ENCODE data around the gene PRKAR2A. TPM values are rescaled to one million over a fixed set of nuclear protein-coding genes. Genes with fewer than 3 reads are reported as not detected.

The PRKAR2A gene
- total and polyA plus RNA-seq, 2 experiments from 2014 or later = 13.5 to 30.2 TPM

DNA sequence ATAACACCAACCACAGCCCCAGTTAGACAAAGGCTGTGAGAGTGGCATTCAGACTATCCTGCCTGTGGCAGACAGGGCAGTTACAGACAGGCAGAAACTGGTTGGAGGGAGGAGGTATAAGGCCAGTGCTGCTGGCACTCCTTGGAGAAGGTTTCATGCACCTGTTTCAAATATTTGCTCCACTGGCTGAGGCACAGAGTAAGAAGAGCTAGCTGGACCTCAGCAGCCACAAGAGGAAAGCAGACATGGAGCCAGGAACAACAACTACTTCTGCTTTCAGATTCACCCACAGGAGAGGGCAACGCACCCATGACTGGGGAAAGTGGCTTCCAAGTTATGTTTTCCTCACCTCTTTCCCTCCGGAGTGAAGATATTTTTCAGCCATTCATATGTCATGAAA lies 11.5 kb upstream of the PRKAR2A start (continued):
- TF ChIP-seq, protein P1, sequence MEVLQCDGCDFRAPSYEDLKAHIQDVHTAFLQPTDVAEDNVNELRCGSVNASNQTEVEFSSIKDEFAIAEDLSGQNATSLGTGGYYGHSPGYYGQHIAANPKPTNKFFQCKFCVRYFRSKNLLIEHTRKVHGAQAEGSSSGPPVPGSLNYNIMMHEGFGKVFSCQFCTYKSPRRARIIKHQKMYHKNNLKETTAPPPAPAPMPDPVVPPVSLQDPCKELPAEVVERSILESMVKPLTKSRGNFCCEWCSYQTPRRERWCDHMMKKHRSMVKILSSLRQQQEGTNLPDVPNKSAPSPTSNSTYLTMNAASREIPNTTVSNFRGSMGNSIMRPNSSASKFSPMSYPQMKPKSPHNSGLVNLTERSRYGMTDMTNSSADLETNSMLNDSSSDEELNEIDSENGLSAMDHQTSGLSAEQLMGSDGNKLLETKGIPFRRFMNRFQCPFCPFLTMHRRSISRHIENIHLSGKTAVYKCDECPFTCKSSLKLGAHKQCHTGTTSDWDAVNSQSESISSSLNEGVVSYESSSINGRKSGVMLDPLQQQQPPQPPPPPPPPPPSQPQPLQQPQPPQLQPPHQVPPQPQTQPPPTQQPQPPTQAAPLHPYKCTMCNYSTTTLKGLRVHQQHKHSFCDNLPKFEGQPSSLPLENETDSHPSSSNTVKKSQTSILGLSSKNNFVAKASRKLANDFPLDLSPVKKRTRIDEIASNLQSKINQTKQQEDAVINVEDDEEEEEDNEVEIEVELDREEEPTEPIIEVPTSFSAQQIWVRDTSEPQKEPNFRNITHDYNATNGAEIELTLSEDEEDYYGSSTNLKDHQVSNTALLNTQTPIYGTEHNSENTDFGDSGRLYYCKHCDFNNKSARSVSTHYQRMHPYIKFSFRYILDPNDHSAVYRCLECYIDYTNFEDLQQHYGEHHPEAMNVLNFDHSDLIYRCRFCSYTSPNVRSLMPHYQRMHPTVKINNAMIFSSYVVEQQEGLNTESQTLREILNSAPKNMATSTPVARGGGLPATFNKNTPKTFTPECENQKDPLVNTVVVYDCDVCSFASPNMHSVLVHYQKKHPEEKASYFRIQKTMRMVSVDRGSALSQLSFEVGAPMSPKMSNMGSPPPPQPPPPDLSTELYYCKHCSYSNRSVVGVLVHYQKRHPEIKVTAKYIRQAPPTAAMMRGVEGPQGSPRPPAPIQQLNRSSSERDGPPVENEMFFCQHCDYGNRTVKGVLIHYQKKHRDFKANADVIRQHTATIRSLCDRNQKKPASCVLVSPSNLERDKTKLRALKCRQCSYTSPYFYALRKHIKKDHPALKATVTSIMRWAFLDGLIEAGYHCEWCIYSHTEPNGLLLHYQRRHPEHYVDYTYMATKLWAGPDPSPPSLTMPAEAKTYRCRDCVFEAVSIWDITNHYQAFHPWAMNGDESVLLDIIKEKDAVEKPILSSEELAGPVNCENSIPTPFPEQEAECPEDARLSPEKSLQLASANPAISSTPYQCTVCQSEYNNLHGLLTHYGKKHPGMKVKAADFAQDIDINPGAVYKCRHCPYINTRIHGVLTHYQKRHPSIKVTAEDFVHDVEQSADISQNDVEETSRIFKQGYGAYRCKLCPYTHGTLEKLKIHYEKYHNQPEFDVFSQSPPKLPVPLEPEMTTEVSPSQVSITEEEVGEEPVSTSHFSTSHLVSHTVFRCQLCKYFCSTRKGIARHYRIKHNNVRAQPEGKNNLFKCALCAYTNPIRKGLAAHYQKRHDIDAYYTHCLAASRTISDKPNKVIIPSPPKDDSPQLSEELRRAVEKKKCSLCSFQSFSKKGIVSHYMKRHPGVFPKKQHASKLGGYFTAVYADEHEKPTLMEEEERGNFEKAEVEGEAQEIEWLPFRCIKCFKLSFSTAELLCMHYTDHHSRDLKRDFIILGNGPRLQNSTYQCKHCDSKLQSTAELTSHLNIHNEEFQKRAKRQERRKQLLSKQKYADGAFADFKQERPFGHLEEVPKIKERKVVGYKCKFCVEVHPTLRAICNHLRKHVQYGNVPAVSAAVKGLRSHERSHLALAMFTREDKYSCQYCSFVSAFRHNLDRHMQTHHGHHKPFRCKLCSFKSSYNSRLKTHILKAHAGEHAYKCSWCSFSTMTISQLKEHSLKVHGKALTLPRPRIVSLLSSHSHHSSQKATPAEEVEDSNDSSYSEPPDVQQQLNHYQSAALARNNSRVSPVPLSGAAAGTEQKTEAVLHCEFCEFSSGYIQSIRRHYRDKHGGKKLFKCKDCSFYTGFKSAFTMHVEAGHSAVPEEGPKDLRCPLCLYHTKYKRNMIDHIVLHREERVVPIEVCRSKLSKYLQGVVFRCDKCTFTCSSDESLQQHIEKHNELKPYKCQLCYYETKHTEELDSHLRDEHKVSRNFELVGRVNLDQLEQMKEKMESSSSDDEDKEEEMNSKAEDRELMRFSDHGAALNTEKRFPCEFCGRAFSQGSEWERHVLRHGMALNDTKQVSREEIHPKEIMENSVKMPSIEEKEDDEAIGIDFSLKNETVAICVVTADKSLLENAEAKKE (CRISPR knock-in tag; IDR thresholded peaks at IDR 0.05) = no peak
- no peak for TF ChIP-seq STAT1 (IDR thresholded peaks at IDR 0.05; ENCODE audit: unreplicated experiment)
- TF ChIP-seq POLR2AphosphoS5 (IDR thresholded peaks at IDR 0.05; ENCODE audit: low read depth) = no peak
- no peak for TF ChIP-seq JUNB (IDR thresholded peaks at IDR 0.05; ENCODE audit: unreplicated experiment)
- no peak for TF ChIP-seq ZNF114 (CRISPR knock-in tag; IDR thresholded peaks at IDR 0.05)
- no peak for TF ChIP-seq ZNF331 (CRISPR knock-in tag; IDR thresholded peaks at IDR 0.05; ENCODE audit: low read depth)
- no peak for TF ChIP-seq CREB1 (CRISPR knock-in tag; IDR thresholded peaks at IDR 0.05; ENCODE audit: low read depth)

DNA sequence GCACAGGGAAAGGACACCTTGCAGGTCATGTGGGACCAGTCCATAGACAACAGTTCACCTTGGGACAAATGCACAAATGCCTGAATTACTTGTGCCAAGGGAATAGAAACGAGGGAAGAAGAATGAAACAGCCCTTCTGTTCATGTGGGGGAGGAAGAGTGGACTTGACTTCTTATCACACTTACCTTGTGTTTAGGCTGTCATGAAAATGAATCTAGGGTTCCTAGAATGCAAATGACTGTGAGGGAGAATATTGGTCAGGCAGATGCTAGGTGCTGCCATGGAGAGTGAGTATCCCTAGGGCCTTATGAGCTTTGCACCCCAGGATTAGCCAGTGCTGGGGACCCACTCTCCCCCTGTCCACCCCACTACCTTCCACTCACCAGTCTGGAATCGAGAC lies 11.0 kb upstream of the PRKAR2A start:
- Histone ChIP-seq H4K20me1 (replicated peaks; ENCODE audit: insufficient read depth) (no peaks in the 10 kb centered on the region), H2AFZ (no peak overlapping the region), H3F3A (replicated peaks; ENCODE audit: low read depth) (no peaks in the 10 kb centered on the region), H3K4me1 (ENCODE audit: insufficient read depth) (no peaks in the 10 kb centered on the region), H3K27ac (ENCODE audit: low read depth) (no peak overlapping the region), H3K27me3 (ENCODE audit: insufficient read depth) (no peaks in the 10 kb centered on the region), H3K9me2 (ENCODE audit: insufficient read depth) (no peaks in the 10 kb centered on the region), H3K79me2 (replicated peaks; ENCODE audit: insufficient read depth) (no peaks in the 10 kb centered on the region), H3K4me2 (no peak overlapping the region), H3K36me3 (ENCODE audit: insufficient read depth) (no peaks in the 10 kb centered on the region), H3K4me3 (no peak overlapping the region)
- ATAC-seq = no peak
- no peak for DNase-seq (ENCODE audit: low spot score)
- no peaks in the 10 kb centered on the region for H3K4me1 Mint-ChIP-seq
- TF ChIP-seq ZNF114 (CRISPR knock-in tag; IDR thresholded peaks at IDR 0.05) = no peak
- H3K27me3 Mint-ChIP-seq (ENCODE audit: insufficient read depth, low read depth, poor library complexity) = peaks cover 7% of the 10 kb centered on the region
- no peak overlapping the region for H3K27ac Mint-ChIP-seq
- no peaks in the 10 kb centered on the region for H3K36me3 Mint-ChIP-seq (ENCODE audit: low read depth)
- no peaks in the 10 kb centered on the region for H3K9me3 Mint-ChIP-seq
- no peak overlapping the region for H3K4me3 Mint-ChIP-seq
